ENCODE data around the gene TRIM32.

DNA sequence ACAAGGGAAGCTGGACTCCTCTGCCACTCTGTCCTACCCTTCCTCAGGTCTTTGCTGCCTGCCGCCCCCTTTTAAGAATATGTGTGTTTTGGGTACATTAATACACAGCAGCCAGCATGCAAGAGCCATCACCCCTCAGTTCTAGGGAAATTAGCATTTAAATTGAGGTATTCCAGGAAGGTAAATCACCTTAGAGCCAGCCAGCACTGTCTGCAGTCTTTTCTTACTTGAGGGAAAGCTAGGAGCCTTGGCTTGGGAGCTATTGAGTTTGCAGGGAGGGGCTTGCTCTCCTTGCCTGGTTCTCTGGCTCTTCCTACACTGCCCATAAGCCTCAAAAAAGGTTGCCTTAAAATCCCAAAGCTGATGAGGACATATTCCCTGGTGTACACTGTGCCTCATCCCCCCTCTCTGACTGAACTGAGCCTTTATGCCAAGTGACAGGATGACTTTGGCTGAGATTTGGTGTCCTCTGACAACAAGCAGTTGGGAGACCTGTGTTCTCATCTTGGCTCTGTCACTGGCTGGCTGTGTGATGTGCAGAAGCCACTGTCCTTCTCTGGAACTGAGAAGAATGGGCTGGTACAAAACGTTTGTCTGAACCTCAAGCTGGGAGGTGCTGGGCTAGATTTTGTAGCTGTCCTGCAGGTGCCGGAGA, 54.1 kb downstream of the TRIM32 start:
- TF ChIP-seq CTCF (IDR thresholded peaks at IDR 0.05), result no peak
- TF ChIP-seq POLR2A (IDR thresholded peaks at IDR 0.05), result no peak
